ENCODE data around the gene MYO5B.

Gene MYO5B

DNA sequence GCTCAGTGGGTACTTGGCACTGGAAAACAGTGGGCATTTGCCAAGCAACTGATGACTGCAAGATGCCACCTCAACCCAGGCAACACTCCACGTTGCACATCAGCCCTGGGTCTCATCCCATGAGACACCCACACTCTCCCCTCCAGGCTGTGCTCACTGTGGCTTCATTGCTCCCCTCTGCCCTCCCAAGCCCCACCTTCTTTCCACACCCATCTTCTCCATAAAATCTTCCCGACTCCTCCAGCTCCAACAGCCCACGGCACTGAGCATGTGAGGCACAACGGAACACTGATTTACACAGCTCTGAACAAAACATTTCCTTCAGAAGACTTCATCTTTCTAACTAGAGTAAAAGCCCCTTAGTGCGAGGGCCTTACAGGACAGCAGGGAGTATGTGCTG, 263.8 kb downstream of the MYO5B start:
- no peak overlapping the region for H3K4me3 ChIP-seq (ENCODE audit: control insufficient read depth, low read depth, low read length)
- DNase-seq (ENCODE audit: low read depth): no peak
- TF ChIP-seq, protein P1, sequence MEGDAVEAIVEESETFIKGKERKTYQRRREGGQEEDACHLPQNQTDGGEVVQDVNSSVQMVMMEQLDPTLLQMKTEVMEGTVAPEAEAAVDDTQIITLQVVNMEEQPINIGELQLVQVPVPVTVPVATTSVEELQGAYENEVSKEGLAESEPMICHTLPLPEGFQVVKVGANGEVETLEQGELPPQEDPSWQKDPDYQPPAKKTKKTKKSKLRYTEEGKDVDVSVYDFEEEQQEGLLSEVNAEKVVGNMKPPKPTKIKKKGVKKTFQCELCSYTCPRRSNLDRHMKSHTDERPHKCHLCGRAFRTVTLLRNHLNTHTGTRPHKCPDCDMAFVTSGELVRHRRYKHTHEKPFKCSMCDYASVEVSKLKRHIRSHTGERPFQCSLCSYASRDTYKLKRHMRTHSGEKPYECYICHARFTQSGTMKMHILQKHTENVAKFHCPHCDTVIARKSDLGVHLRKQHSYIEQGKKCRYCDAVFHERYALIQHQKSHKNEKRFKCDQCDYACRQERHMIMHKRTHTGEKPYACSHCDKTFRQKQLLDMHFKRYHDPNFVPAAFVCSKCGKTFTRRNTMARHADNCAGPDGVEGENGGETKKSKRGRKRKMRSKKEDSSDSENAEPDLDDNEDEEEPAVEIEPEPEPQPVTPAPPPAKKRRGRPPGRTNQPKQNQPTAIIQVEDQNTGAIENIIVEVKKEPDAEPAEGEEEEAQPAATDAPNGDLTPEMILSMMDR (conservative IDR thresholded peaks at IDR 0.05; ENCODE audit: control insufficient read depth, insufficient read depth, low read depth, low read length): no peak

DNA sequence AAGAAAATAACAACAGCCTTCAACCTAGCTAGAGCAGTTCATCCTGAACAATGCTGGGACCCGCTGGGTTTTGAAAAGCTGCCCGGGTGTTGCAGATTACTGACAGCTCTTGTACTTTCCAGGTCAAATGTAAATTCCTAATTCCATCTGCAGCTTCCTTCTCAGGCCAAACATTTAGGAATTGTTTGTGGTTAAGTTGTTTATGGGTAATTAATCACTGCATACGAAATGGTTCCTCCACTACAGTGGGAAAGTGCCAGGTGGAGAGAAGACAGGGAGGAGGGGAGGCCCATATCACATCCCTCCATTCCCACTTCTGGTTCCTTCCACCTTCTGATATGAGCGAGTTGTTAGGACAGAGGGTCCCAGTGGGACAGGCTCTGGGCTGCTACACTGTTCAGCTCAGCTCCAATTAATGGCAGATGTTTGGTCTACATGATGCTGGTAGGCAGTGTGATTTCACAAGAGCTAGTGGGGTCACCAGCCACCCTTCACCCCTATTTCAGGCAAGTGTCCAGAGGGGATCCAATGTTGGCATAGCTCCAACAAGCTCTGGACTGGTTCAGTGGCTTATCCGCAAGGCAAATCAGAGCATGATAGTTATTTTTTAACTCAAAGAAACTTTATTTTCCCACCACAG, 268.7 kb downstream of the MYO5B start:
- TF ChIP-seq, protein P1 (conservative IDR thresholded peaks at IDR 0.05; ENCODE audit: control insufficient read depth, insufficient read depth, low read depth, low read length): no peak
- no peak overlapping the region for H3K4me3 ChIP-seq (ENCODE audit: control insufficient read depth, low read depth, low read length)
- peak; percentile 31 for DNase-seq (ENCODE audit: low read depth)

GRCh38 chr18:49924293-49924983, 270.5 kb downstream of the MYO5B start:
- no peak overlapping the region for H3K4me3 ChIP-seq (ENCODE audit: control insufficient read depth, low read depth, low read length)
- no peak for DNase-seq (ENCODE audit: low read depth)
- TF ChIP-seq, protein P1 (conservative IDR thresholded peaks at IDR 0.05; ENCODE audit: control insufficient read depth, insufficient read depth, low read depth, low read length): no peak

DNA sequence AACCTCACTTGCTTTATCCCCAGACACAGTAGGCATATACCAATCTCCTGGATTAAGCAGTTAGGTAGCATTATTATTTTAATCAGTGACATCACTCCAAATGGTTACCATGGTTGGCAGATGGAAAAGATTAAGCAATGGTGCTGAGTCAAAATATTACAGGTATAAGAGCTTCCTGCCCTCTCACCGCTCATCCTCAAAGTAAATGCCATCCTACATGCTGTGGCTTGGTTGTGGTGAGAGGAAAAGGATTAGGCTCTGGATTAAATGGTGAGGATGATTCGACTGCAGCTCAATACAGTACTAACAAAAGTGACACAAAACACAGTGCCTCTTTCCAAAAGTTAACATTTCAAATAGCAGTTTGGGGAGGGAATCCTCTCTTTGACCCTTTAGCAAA, 272.7 kb downstream of the MYO5B start:
- TF ChIP-seq, protein P1 (conservative IDR thresholded peaks at IDR 0.05; ENCODE audit: control insufficient read depth, insufficient read depth, low read depth, low read length): no peak
- H3K4me3 ChIP-seq (ENCODE audit: control insufficient read depth, low read depth, low read length): no peak overlapping the region
- DNase-seq (ENCODE audit: low read depth): no peak

DNA sequence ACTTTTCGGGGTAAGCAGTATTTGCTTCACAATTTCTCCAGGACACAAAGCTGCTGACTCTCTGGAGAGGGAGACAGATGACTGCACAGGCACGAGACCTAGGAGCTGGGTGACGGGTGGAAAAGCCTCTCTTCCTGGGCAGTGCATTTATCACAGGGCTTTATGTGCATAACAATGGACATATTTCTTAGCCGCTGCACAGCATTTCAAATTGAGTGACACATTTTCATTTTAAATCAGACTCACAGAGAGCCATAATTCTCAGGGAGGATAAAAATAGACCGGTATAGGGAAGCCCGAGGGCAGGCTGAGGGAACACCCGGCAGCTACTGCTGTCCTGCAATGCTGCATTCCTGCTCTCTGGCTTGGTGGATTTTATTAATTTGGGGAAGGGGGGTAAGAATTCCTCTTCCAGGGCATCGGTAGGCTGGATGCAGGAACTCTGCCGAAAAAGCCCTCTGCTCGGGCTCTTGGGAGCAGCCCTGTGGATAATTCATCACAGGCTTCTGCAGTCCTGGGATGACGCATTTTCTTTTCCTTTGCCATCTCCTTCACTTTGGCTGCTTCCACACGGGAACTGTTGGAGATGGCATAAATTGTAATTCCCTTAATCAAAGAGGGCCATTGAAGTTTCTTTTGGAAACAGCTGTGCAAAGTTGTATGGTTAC, 273.5 kb downstream of the MYO5B start:
- peak; percentile 22 for DNase-seq (ENCODE audit: low read depth)
- no peak overlapping the region for H3K4me3 ChIP-seq (ENCODE audit: control insufficient read depth, low read depth, low read length)
- TF ChIP-seq, protein P1 (conservative IDR thresholded peaks at IDR 0.05; ENCODE audit: control insufficient read depth, insufficient read depth, low read depth, low read length): no peak

- H3K4me3 ChIP-seq (ENCODE audit: control insufficient read depth, low read depth, low read length): no peak overlapping the region
- DNase-seq (ENCODE audit: low read depth): peak; percentile 28
- TF ChIP-seq, protein P1 (conservative IDR thresholded peaks at IDR 0.05; ENCODE audit: control insufficient read depth, insufficient read depth, low read depth, low read length): no peak
Measured at GRCh38 chr18:49920731-49921130, 274.2 kb downstream of the MYO5B start.
